IMR-90 (cell line): ENCODE measurements around the gene DNMT1. TPM values are rescaled to one million over a fixed set of nuclear protein-coding genes. Genes with fewer than 3 reads are reported as not detected.

Experiments used
- microRNA-seq, 2 experiments: library from miRNA; stranded (forward) in 1 of 2; unstranded in 1 of 2; fragments of 10-50 nt in 1 of 2; fragments of <30 nt in 1 of 2; gene quantifications in 1 of 2; microRNA quantifications in 1 of 2; one replicate each; pipeline versions ENCODE3 to v1.1.0; 2013 to 2020; ENCODE audit not compliant: insufficient read depth in 1 of 2, insufficient read length in 1 of 2, unreplicated experiment in 1 of 2
- polyA plus RNA-seq, 3 experiments: library from polyadenylated mRNA; depleted of rRNA; stranded (reverse); fragments of >200 nt; gene quantifications; 2 replicates each; pipeline ENCODE4 v1.2.3, GENCODE V29; 2012; ENCODE audit warnings: low replicate concordance in 1 of 3
- small RNA-seq, 5 experiments: library from RNA; depleted of rRNA; stranded (forward); fragments of <200 nt; gene quantifications; one replicate each; pipeline ENCODE3, GENCODE V24; 2012
- total RNA-seq: library from RNA; depleted of rRNA; stranded (reverse); fragments of >200 nt; gene quantifications from 2 replicates; pipeline ENCODE4 v1.2.3, GENCODE V29; 2012; rRNA removed

The DNMT1 gene
- total and polyA plus RNA-seq, 2 of the 4 experiments (the other 2 are of a cell fraction): 26.2 to 83.6 TPM

Small RNA genes within 50 kb of the gene (microRNA-seq; reads per million reads assigned to microRNA genes)
- 0 reads per million in 2 experiments for gene MIR4322 (ENCODE audit: insufficient read depth in 1 of 2, insufficient read length in 1 of 2, unreplicated experiment in 1 of 2)
- 80.6 reads per million, percentile 80 among the genes with 10 or more reads in this experiment for gene SNORD105 (ENCODE audit: insufficient read depth, insufficient read length)
- 19.6 reads per million, percentile 53 among the genes with 10 or more reads in this experiment for gene SNORD105B (ENCODE audit: insufficient read depth, insufficient read length)

Small RNA genes within 50 kb of the gene (small RNA-seq; reads per million reads assigned to genes)
- gene MIR4322 (0 reads per million in 5 experiments), gene SNORD105 (1.7 to 40.0 (median 2.4) reads per million in 5 experiments), gene SNORD105B (0.15 to 74.7 (median 10.6) reads per million in 5 experiments)

Other genes with a start within 250 kb of the DNMT1 start
- gene COL5A3, start 184.4 kb downstream of the DNMT1 start, total RNA-seq: 0.54 and 0.56 TPM in 2 replicates
- gene COL5A3, start 184.4 kb downstream of the DNMT1 start, polyA plus RNA-seq (2012; rRNA removed): 1.5 TPM in 2 replicates
- gene RDH8, start 181.5 kb downstream of the DNMT1 start, total RNA-seq: 0.18 TPM in 1 of 2 replicates, not detected in the other
- gene RDH8, start 181.5 kb downstream of the DNMT1 start, polyA plus RNA-seq (2012; rRNA removed): not detected in 2 replicates
- 9.0 and 10.0 TPM in 2 replicates for gene SHFL, start 108.6 kb downstream of the DNMT1 start, total RNA-seq
- 32.1 and 34.3 TPM in 2 replicates for gene SHFL, start 108.6 kb downstream of the DNMT1 start, polyA plus RNA-seq (2012; rRNA removed)
- gene ANGPTL6, start 92.3 kb downstream of the DNMT1 start, total RNA-seq: not detected in 2 replicates
- gene ANGPTL6, start 92.3 kb downstream of the DNMT1 start, polyA plus RNA-seq (2012; rRNA removed): 0.17 and 0.21 TPM in 2 replicates
- 24.0 and 30.3 TPM in 2 replicates for gene PPAN, start 88.6 kb downstream of the DNMT1 start, total RNA-seq
- 38.2 and 41.6 TPM in 2 replicates for gene PPAN, start 88.6 kb downstream of the DNMT1 start, polyA plus RNA-seq (2012; rRNA removed)
- gene P2RY11, start 83.3 kb downstream of the DNMT1 start, total RNA-seq: 0.54 and 0.56 TPM in 2 replicates
- gene P2RY11, start 83.3 kb downstream of the DNMT1 start, polyA plus RNA-seq (2012; rRNA removed): 4.5 and 6.6 TPM in 2 replicates
- gene EIF3G, start 75.1 kb downstream of the DNMT1 start, total RNA-seq: 209 and 278 TPM in 2 replicates
- 235 and 243 TPM in 2 replicates for gene EIF3G, start 75.1 kb downstream of the DNMT1 start, polyA plus RNA-seq (2012; rRNA removed)
- gene S1PR2, start 36.4 kb upstream of the DNMT1 start, total RNA-seq: 14.0 and 16.7 TPM in 2 replicates
- gene S1PR2, start 36.4 kb upstream of the DNMT1 start, polyA plus RNA-seq (2012; rRNA removed): 15.0 and 16.1 TPM in 2 replicates
- gene MRPL4, start 57.3 kb upstream of the DNMT1 start, total RNA-seq: 32.8 and 36.4 TPM in 2 replicates
- 108 and 123 TPM in 2 replicates for gene MRPL4, start 57.3 kb upstream of the DNMT1 start, polyA plus RNA-seq (2012; rRNA removed)
- gene ICAM1, start 76.2 kb upstream of the DNMT1 start, total RNA-seq: 6.9 and 10.6 TPM in 2 replicates
- gene ICAM1, start 76.2 kb upstream of the DNMT1 start, polyA plus RNA-seq (2012; rRNA removed): 18.3 and 19.1 TPM in 2 replicates
- 2.3 and 2.5 TPM in 2 replicates for gene ICAM4, start 92.0 kb upstream of the DNMT1 start, total RNA-seq
- 4.0 TPM in 2 replicates for gene ICAM4, start 92.0 kb upstream of the DNMT1 start, polyA plus RNA-seq (2012; rRNA removed)
- 2.5 and 3.0 TPM in 2 replicates for gene ICAM5, start 95.0 kb upstream of the DNMT1 start, total RNA-seq
- 23.9 and 26.5 TPM in 2 replicates for gene ICAM5, start 95.0 kb upstream of the DNMT1 start, polyA plus RNA-seq (2012; rRNA removed)
- gene ZGLP1, start 114.9 kb upstream of the DNMT1 start, total RNA-seq: 0.54 TPM in 1 of 2 replicates, not detected in the other
- 3.1 and 4.1 TPM in 2 replicates for gene ZGLP1, start 114.9 kb upstream of the DNMT1 start, polyA plus RNA-seq (2012; rRNA removed)
- 39.8 and 40.8 TPM in 2 replicates for gene FDX2, start 121.1 kb upstream of the DNMT1 start, total RNA-seq
- 72.0 and 82.3 TPM in 2 replicates for gene FDX2, start 121.1 kb upstream of the DNMT1 start, polyA plus RNA-seq (2012; rRNA removed)
- 2.5 and 2.7 TPM in 2 replicates for gene RAVER1, start 138.6 kb upstream of the DNMT1 start, total RNA-seq
- gene RAVER1, start 138.6 kb upstream of the DNMT1 start, polyA plus RNA-seq (2012; rRNA removed): 15.1 and 18.1 TPM in 2 replicates
- 6.6 and 7.8 TPM in 2 replicates for gene ICAM3, start 144.7 kb upstream of the DNMT1 start, total RNA-seq
- 11.7 and 14.8 TPM in 2 replicates for gene ICAM3, start 144.7 kb upstream of the DNMT1 start, polyA plus RNA-seq (2012; rRNA removed)
- gene TYK2, start 185.6 kb upstream of the DNMT1 start, total RNA-seq: 35.6 and 40.9 TPM in 2 replicates
- gene TYK2, start 185.6 kb upstream of the DNMT1 start, polyA plus RNA-seq (2012; rRNA removed): 97.9 and 100 TPM in 2 replicates
- gene CDC37, start 208.6 kb upstream of the DNMT1 start, total RNA-seq: 209 and 248 TPM in 2 replicates
- gene CDC37, start 208.6 kb upstream of the DNMT1 start, polyA plus RNA-seq (2012; rRNA removed): 629 and 650 TPM in 2 replicates
- gene PDE4A, start 225.6 kb upstream of the DNMT1 start, total RNA-seq: 1.7 and 1.8 TPM in 2 replicates
- 5.9 and 7.0 TPM in 2 replicates for gene PDE4A, start 225.6 kb upstream of the DNMT1 start, polyA plus RNA-seq (2012; rRNA removed)